H1 (cell line): ENCODE measurements around the gene TMTC2. TPM values are rescaled to one million over a fixed set of nuclear protein-coding genes. Genes with fewer than 3 reads are reported as not detected.

Experiments
- SUZ12 ChIP-seq: fragments of 200-600 bp; sonication (generic); IDR thresholded peaks from 2 replicates; pipeline ENCODE4 v1.6.1; 2012; ENCODE audit warnings: mild to moderate bottlenecking, inconsistent platforms, low read length, moderate library complexity, mixed read lengths
- polyA plus RNA-seq, 7 experiments: library from polyadenylated mRNA; depleted of rRNA in 3 of 7; stranded (reverse) in 5 of 7; unstranded in 2 of 7; fragments of >200 nt in 5 of 7; fragments of 200-250 nt in 2 of 7; gene quantifications; 1 replicate in 5 of 7; 2 replicates in 1 of 7; 4 replicates in 1 of 7; pipeline versions ENCODE4 v1.2.1 to v1.2.3, GENCODE V29; 2011 to 2013; ENCODE audit warnings: missing spikeins in 2 of 7, mixed read lengths in 2 of 7
- total RNA-seq: library from RNA; stranded (reverse); fragmentation: NEBNext Ultra II Directional; extraction: Animal tissue kit (Norgen Biotek cat#: 25700); gene quantifications from 2 replicates; pipeline ENCODE4 v1.2.1, GENCODE V29; 2021

The TMTC2 gene
- total and polyA plus RNA-seq, 2 of the 8 experiments (the other 6 are each of a cell fraction or from before 2014, with no cell fraction given) = 2.3 to 3.9 TPM

- no peak for TF ChIP-seq SUZ12
Measured at GRCh38 chr12:83172441-83172840, 485.7 kb downstream of the TMTC2 start (continued).
